Measurements from ENCODE around the gene GLS.

GLS gene

GRCh38 chr2:190935054-190935453 lies 54.4 kb downstream of the GLS start:
- Histone ChIP-seq H3K4me3 (ENCODE audit: low read length) (no peak overlapping the region), H3K4me1 (ENCODE audit: insufficient read depth, low read length) (peaks cover 60% of the 10 kb centered on the region), H3K36me3 (ENCODE audit: insufficient read depth, low read length) (peaks cover 32% of the 10 kb centered on the region)

GRCh38 chr2:190938771-190939335 lies 58.2 kb downstream of the GLS start:
- no peak overlapping the region for H3K27ac ChIP-seq (ENCODE audit: low read depth, low read length)
- H3K9ac ChIP-seq (ENCODE audit: low read depth, low read length): no peak overlapping the region
- H3K4me1 ChIP-seq (ENCODE audit: insufficient read depth, low read length): peaks cover 49% of the 10 kb centered on the region
- no peaks in the 10 kb centered on the region for H3K27me3 ChIP-seq (ENCODE audit: insufficient read depth, low read length)
- H3K9me3 ChIP-seq (ENCODE audit: insufficient read depth, low read depth, low read length): no peaks in the 10 kb centered on the region
- no peaks in the 10 kb centered on the region for H3K36me3 ChIP-seq (ENCODE audit: insufficient read depth, low read length)
- WGBS: no CpG with 5 or more reads among the region's 1 CpG
- no peak overlapping the region; the same call in 1 of the 2 replicates for H3K4me3 ChIP-seq (ENCODE audit: low read length)

More at GRCh38 chr2:190935054-190935453, 54.4 kb downstream of the GLS start:
- Histone ChIP-seq H3K9ac (ENCODE audit: low read depth, low read length) (no peak overlapping the region), H3K9me3 (ENCODE audit: insufficient read depth, low read depth, low read length) (no peaks in the 10 kb centered on the region), H3K27me3 (ENCODE audit: insufficient read depth, low read length) (no peaks in the 10 kb centered on the region), H3K27ac (ENCODE audit: low read depth, low read length) (peak overlapping the region; percentile 5; the same call in 1 of the 2 replicates)

- no peaks in the 10 kb centered on the region for H3K27me3 ChIP-seq (ENCODE audit: insufficient read depth, low read length)
- 88% methylated on average over 1 of the region's 1 CpG for WGBS
- H3K36me3 ChIP-seq (ENCODE audit: insufficient read depth, low read length): no peaks in the 10 kb centered on the region
- H3K4me1 ChIP-seq (ENCODE audit: insufficient read depth, low read length): peaks cover 37% of the 10 kb centered on the region
- no peak overlapping the region for H3K9ac ChIP-seq (ENCODE audit: low read depth, low read length)
- no peak overlapping the region for H3K27ac ChIP-seq (ENCODE audit: low read depth, low read length)
- H3K4me3 ChIP-seq (ENCODE audit: low read length): no peak overlapping the region
- no peaks in the 10 kb centered on the region for H3K9me3 ChIP-seq (ENCODE audit: insufficient read depth, low read depth, low read length)
Observed at GRCh38 chr2:190940454-190940853, 59.8 kb downstream of the GLS start.

- H3K27ac ChIP-seq (ENCODE audit: low read depth, low read length): no peak overlapping the region
- 97% methylated on average over 2 of the region's 2 CpGs for WGBS
Observed at GRCh38 chr2:190941571-190941970, 61.0 kb downstream of the GLS start.

GRCh38 chr2:190942697-190943096 lies 62.1 kb downstream of the GLS start:
- no peaks in the 10 kb centered on the region for H3K36me3 ChIP-seq (ENCODE audit: insufficient read depth, low read length)
- 95% methylated on average over 2 of the region's 2 CpGs for WGBS
- H3K27me3 ChIP-seq (ENCODE audit: insufficient read depth, low read length): no peaks in the 10 kb centered on the region
- no peak overlapping the region for H3K4me3 ChIP-seq (ENCODE audit: low read length)
- no peak overlapping the region for H3K9ac ChIP-seq (ENCODE audit: low read depth, low read length)
- H3K27ac ChIP-seq (ENCODE audit: low read depth, low read length): no peak overlapping the region
- H3K9me3 ChIP-seq (ENCODE audit: insufficient read depth, low read depth, low read length): no peaks in the 10 kb centered on the region
- H3K4me1 ChIP-seq (ENCODE audit: insufficient read depth, low read length): peaks cover 25% of the 10 kb centered on the region

More at GRCh38 chr2:190941571-190941970, 61.0 kb downstream of the GLS start:
- Histone ChIP-seq H3K27me3 (ENCODE audit: insufficient read depth, low read length) (no peaks in the 10 kb centered on the region), H3K4me1 (ENCODE audit: insufficient read depth, low read length) (peaks cover 27% of the 10 kb centered on the region), H3K4me3 (ENCODE audit: low read length) (no peak overlapping the region), H3K36me3 (ENCODE audit: insufficient read depth, low read length) (no peaks in the 10 kb centered on the region), H3K9ac (ENCODE audit: low read depth, low read length) (no peak overlapping the region), H3K9me3 (ENCODE audit: insufficient read depth, low read depth, low read length) (no peaks in the 10 kb centered on the region)

GRCh38 chr2:190943706-190944105 lies 63.1 kb downstream of the GLS start:
- WGBS: 89% methylated on average over 2 of the region's 2 CpGs
- H3K27ac ChIP-seq (ENCODE audit: low read depth, low read length): no peak overlapping the region
- H3K9ac ChIP-seq (ENCODE audit: low read depth, low read length): no peak overlapping the region
- no peaks in the 10 kb centered on the region for H3K9me3 ChIP-seq (ENCODE audit: insufficient read depth, low read depth, low read length)
- H3K4me1 ChIP-seq (ENCODE audit: insufficient read depth, low read length): peaks cover 21% of the 10 kb centered on the region
- H3K27me3 ChIP-seq (ENCODE audit: insufficient read depth, low read length): no peaks in the 10 kb centered on the region
- no peaks in the 10 kb centered on the region for H3K36me3 ChIP-seq (ENCODE audit: insufficient read depth, low read length)
- no peak overlapping the region for H3K4me3 ChIP-seq (ENCODE audit: low read length)

- WGBS: 72% methylated on average over 1 of the region's 1 CpG
- Histone ChIP-seq H3K9ac (ENCODE audit: low read depth, low read length) (no peak overlapping the region), H3K4me1 (ENCODE audit: insufficient read depth, low read length) (peaks cover 15% of the 10 kb centered on the region), H3K27ac (ENCODE audit: low read depth, low read length) (no peak overlapping the region), H3K27me3 (ENCODE audit: insufficient read depth, low read length) (no peaks in the 10 kb centered on the region), H3K9me3 (ENCODE audit: insufficient read depth, low read depth, low read length) (no peaks in the 10 kb centered on the region), H3K4me3 (ENCODE audit: low read length) (no peak overlapping the region), H3K36me3 (ENCODE audit: insufficient read depth, low read length) (no peaks in the 10 kb centered on the region)
Observed at GRCh38 chr2:190947141-190947540, 66.5 kb downstream of the GLS start.

- Histone ChIP-seq H3K9me3 (ENCODE audit: insufficient read depth, low read depth, low read length) (no peaks in the 10 kb centered on the region), H3K36me3 (ENCODE audit: insufficient read depth, low read length) (no peaks in the 10 kb centered on the region), H3K4me3 (ENCODE audit: low read length) (no peak overlapping the region), H3K27me3 (ENCODE audit: insufficient read depth, low read length) (no peaks in the 10 kb centered on the region), H3K27ac (ENCODE audit: low read depth, low read length) (no peak overlapping the region), H3K9ac (ENCODE audit: low read depth, low read length) (no peak overlapping the region), H3K4me1 (ENCODE audit: insufficient read depth, low read length) (peaks cover 15% of the 10 kb centered on the region)
- WGBS: 42% methylated on average over 2 of the region's 2 CpGs
Observed at GRCh38 chr2:190947711-190948251, 67.2 kb downstream of the GLS start.

GRCh38 chr2:190948671-190949070 lies 68.0 kb downstream of the GLS start:
- no peaks in the 10 kb centered on the region for H3K36me3 ChIP-seq (ENCODE audit: insufficient read depth, low read length)
- H3K27ac ChIP-seq (ENCODE audit: low read depth, low read length): no peak overlapping the region
- no peak overlapping the region for H3K4me3 ChIP-seq (ENCODE audit: low read length)
- no peaks in the 10 kb centered on the region for H3K27me3 ChIP-seq (ENCODE audit: insufficient read depth, low read length)
- peaks cover 15% of the 10 kb centered on the region for H3K4me1 ChIP-seq (ENCODE audit: insufficient read depth, low read length)
- no peaks in the 10 kb centered on the region for H3K9me3 ChIP-seq (ENCODE audit: insufficient read depth, low read depth, low read length)
- 88% methylated on average over 2 of the region's 2 CpGs for WGBS
- no peak overlapping the region for H3K9ac ChIP-seq (ENCODE audit: low read depth, low read length)

GRCh38 chr2:190950566-190950991 lies 70.0 kb downstream of the GLS start:
- Histone ChIP-seq H3K27ac (ENCODE audit: low read depth, low read length) (no peak overlapping the region), H3K36me3 (ENCODE audit: insufficient read depth, low read length) (no peaks in the 10 kb centered on the region), H3K4me1 (ENCODE audit: insufficient read depth, low read length) (peaks cover 15% of the 10 kb centered on the region), H3K9me3 (ENCODE audit: insufficient read depth, low read depth, low read length) (no peaks in the 10 kb centered on the region), H3K4me3 (ENCODE audit: low read length) (no peak overlapping the region), H3K27me3 (ENCODE audit: insufficient read depth, low read length) (no peaks in the 10 kb centered on the region), H3K9ac (ENCODE audit: low read depth, low read length) (no peak overlapping the region)
- WGBS: 88% methylated on average over 3 of the region's 3 CpGs

- 0 out of 2 replicates have a peak, but pooled peaks cover 3% of the 10 kb centered on the region for H3K9me3 ChIP-seq (ENCODE audit: insufficient read depth, low read depth, low read length)
- 82% methylated on average over 4 of the region's 4 CpGs for WGBS
- 0 out of 2 replicates have a peak, but pooled peaks cover under 1% of the 10 kb centered on the region for H3K4me1 ChIP-seq (ENCODE audit: insufficient read depth, low read length)
- H3K4me3 ChIP-seq (ENCODE audit: low read length): no peak overlapping the region
- no peaks in the 10 kb centered on the region for H3K36me3 ChIP-seq (ENCODE audit: insufficient read depth, low read length)
- no peak overlapping the region for H3K27ac ChIP-seq (ENCODE audit: low read depth, low read length)
- no peaks in the 10 kb centered on the region for H3K27me3 ChIP-seq (ENCODE audit: insufficient read depth, low read length)
- no peak overlapping the region for H3K9ac ChIP-seq (ENCODE audit: low read depth, low read length)
Observed at GRCh38 chr2:190953257-190953656, 72.6 kb downstream of the GLS start.
